ENCODE data around the gene CAB39L.

- TF ChIP-seq CTCF (IDR thresholded peaks at IDR 0.05; ENCODE audit: insufficient read depth, low read length, poor library complexity, severe bottlenecking): no peak
- TF ChIP-seq EZH2phosphoT487 (conservative IDR thresholded peaks at IDR 0.05; ENCODE audit: low read length): no peak
Measured at GRCh38 chr13:49304763-49305700, 138.8 kb downstream of the CAB39L start.
